ENCODE measurements around the gene CABS1.

Gene CABS1

DNA sequence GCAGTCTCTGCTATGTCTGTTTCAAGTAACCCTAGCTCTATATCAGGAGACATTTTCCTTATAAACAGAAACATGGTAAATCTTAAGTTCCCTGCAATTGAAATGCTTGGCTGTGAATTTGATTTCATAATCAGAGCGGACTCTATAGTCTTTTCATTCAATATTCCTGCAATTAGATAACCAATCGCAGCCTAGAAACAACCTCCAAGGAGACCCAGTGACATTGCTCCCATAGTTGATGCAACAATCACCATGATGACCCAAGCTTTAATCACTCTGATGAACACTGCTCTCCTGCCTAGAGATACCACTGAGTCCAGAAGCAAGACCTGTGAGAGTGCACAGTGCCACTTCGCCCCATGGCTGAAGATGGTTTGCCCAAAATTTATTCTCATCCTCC lies at the start of gene CABS1:
CABS1 (plus strand) TSS at position 301 of the 400 bp plus-strand sequence; CDS start at position 360, 59 bp downstream.
- no peak for DNase-seq (ENCODE audit: low read depth in 3 of 3)

DNA sequence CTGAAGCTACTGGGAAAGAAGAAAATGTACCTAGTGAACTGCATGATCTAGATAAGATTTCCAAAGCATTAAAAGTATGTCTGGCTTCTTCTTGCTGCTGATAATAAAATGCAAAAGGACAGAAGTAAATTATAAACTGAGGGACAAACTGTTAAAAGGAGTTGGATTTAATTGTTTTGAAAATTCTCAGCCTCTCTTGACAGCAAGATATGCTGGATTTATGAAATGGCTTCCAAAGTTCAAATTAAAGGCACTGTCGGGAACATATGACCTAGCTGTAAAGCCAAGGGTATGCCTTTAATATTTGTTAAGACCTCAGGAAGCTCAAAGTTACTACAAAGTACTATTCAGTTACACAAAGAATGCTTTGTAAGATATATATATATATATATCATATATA lies 46.1 kb upstream of the CABS1 start:
- DNase-seq (ENCODE audit: low read depth in 3 of 3), result no peak

DNA sequence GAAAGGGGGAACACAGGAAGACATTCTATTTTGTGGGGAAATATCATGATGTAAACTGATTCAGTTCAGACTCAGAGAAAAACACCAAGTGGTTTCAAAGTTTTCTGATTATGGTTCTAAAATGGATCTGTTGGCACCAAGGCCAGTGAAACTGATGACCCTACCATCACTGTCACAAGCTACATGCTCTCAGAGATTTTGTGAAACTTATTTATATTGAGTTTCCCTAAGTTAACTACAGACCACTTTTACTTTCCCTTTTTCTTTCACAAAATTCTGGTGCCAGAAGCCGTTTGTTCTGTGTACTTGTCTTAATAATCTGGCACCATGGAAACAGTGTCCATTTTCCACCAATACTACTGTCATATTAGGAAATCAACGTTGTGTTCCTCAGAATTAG lies 43.4 kb upstream of the CABS1 start:
- no peak for DNase-seq (ENCODE audit: low read depth in 3 of 3)

DNA sequence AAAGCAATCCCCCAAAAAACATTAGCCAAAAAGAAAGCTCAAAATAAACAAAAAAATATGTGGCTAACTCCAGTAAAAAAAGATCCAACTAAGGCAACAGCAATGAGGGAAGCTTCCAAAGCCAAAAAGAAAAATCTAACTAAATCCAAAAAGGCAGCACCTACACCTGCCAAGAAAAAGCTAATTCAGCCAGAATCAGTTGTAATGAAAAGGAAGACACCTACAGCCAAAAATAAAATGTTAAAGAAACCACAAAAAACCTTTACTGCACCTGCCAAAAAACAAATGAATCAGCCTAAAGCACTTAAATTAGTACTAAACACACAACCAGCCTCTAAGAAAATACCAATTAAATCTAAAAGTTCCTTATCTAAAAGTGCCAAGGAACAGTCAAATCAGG lies 37.2 kb upstream of the CABS1 start:
- DNase-seq (ENCODE audit: low read depth in 3 of 3), result no peak

DNA sequence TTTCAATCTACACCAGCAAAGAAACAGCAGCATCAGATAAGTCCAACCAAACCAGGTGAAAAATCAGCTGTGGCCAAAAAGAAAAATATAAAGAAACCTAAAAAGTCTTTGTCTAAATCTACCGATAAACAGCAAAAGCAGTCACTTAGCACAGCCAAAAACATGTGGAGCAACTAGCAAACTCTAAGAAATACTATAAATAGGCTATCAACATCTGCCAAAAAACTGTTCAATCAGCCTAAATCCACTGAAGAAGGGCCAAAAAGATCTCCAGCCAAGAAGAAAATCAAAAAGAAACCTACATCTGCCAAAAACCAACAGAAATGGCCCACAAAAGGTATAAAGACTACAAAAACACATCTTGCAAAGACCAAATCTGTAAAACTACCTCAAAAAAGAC lies 36.7 kb upstream of the CABS1 start:
- DNase-seq (ENCODE audit: low read depth in 3 of 3), result no peak

DNA sequence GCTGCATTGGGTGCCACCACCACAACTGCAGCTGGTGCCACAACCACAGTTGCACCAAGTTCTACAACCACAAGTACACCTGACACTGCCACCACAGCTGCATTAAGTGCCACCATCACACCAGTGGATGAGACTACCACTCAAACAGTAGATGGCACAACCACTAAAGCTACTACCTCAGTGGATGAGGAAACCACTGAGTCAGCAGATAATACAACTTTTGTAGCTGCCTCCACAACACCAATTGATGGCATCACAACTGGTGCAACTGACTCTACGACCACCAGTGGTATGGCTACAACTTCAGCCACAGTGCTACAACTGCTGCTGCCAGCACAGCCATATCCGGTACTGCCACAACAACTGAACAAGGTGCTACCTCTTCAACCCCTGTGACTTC lies 35.1 kb upstream of the CABS1 start:
- no peak for DNase-seq (ENCODE audit: low read depth in 3 of 3)

DNA sequence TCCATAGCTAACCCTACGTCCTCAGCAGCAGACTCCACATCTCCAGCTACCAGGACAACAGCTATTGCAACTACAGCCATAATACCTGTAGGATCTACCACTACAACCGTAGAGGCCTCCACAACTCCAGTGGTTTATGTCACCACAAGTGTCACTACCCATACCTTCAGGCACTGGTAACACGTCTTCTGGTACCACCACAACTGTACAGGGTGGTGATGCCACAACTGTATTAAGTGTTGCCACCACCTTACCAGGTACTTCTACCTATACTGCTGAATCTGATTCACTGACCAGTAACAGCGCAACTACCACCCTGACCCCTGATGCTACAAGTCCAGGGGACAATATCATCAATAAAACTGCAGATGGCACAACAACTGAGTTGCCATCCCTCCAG lies 34.6 kb upstream of the CABS1 start:
- no peak for DNase-seq (ENCODE audit: low read depth in 3 of 3)

DNA sequence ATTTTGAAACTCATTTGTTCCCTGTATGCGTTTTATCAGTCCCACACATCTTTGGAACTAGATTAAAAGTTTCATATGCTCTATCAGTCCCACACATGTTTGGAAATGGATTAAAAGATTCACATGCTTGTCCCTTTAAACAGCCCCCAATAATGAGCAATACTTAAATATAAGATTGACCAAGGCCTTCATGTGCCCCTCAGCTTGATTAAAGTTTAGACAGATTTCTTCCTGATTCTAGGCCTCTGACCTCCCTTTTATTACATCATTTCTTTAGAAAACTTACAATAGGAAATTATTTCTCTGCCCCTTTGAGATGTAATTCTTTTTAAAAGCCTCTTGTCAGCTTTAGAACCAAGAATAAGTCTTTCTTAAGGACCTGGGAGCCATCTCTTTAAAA lies 31.7 kb upstream of the CABS1 start:
- DNase-seq (ENCODE audit: low read depth in 3 of 3), result no peak

DNA sequence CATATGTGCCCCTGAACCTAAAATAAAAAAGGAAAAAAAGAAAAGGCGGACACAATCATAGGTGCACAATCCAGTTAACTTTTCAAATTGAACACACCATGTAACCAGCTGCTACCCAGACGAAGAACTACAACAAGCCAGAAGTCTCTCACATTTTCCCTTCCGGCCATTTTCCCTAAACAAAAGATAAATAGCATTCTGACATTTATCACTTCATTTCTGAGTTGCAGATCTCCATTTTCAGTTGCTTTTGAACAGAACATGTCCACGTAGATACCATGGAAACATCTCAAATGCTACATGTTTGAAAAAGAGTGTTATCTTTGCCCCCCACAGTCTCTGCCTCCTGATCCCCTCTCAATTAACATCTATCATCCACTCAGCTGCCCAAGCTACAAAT lies 29.2 kb upstream of the CABS1 start:
- DNase-seq (ENCODE audit: low read depth in 3 of 3), result no peak

DNA sequence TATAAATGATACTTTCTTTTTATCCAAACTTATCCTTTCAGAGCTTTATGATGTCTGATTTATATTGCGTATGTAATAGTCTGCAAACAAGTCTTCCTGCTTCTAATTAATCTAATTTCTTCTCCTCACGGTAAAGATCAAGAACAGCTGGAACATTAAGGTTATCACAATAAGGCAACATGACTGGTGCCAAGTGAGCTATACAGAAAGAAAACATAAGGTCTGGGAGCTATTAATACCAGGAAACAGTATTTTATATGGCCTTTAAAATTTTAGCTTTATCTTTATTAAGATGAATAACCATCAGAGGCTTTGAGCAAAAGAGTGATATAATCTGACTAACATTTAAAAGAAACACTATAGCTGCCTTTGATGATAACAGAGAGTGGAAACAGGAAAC lies 28.7 kb upstream of the CABS1 start:
- no peak for DNase-seq (ENCODE audit: low read depth in 3 of 3)

DNA sequence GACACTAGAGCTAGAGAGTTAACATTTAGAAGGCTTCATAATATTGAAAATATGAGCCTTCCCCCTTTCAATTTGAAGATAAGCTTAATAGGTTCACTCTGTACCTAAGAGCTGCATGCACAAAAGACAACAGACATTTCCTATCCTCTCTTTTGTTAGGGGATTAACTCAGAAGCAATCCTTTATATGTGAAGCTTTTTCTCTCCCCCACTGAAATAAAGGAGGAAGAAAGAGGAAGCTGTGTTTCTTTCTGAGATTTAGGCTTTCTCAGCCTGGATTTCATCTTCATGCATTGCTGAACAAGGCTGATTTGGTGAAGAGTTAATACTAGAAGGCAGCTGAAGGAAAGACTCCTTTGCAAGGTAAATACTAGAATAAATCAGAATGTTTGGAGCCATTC lies 21.0 kb upstream of the CABS1 start:
- DNase-seq (ENCODE audit: low read depth in 3 of 3), result no peak

DNA sequence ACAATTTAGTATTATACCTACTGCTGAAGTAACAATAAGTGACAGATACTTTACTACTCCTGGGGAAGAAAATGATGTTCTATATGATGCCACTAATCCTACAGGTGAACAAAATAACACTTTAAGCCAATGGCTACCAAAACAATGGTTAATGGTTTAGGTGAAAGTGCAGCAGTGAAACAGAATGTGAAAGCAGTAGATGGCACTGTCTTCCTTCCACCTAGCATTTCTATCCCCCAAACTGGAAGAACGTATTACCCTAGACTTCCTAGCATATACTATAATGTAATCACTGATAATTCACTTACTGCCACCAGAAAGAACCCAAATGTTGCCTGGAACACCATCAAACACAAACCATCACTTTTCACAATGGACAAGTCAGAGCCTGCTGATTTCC lies 18.9 kb upstream of the CABS1 start:
- no peak for DNase-seq (ENCODE audit: low read depth in 3 of 3)

DNA sequence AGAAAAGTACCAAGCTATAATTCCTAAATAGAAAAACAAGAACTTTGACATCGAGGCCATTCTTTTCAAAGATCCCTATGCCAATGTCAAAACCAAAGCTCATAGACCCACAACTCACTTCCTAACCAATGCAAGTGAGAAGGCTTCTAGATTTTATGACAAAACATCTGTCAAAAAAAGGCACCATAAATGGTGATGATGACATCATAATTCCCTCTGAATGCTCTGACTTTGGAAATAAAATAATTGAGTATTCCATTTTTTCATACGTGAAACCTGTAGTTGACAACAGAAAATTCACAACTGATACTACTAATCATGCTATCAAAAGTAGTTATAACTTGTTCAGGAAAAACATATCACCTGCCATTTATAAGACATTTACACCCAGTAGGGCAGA lies 8.7 kb upstream of the CABS1 start:
- no peak for DNase-seq (ENCODE audit: low read depth in 3 of 3)

DNA sequence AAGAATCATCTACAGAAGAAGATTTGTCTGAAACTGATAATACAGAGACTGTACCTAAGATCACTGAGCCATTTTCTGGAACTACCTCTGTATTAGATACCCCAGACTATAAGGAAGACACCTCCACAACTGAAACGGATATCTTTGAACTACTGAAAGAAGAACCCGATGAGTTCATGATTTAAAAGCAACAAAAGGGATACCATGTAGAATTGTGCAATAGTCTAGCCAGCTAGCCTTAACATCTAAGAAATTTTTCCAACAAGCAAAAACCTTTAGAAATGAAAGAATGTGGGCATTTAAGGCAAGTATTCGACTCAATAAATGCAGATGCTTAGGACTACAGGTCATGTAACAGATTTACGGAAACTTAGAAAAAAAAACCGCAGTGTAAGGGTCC lies 1.3 kb downstream of the CABS1 start:
- no peak for DNase-seq (ENCODE audit: low read depth in 3 of 3)

DNA sequence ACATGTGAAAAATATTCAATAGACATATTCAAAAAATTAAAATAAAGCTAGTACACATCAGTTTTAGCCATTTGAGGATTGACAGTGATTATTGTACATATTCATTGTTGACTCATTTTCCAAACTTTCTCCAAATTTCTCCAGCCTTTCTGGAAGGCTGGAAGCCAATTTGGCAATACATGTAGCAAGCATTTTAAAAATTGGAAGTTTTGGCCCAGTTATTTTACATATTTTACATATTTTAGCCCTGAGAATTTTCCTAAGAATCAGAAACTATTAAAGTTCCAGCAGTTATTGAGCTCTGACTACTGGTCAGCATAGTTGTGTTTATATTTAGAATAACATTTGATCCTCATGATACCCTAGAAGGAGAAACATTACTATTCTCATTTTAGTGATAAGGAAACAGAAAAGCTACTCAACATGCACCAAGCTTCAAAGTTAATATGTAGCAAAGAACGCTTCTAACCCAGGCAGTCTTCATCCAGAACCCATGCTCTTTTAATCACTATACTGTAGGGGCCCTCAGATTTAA lies 3.2 kb downstream of the CABS1 start:
- no peak for DNase-seq (ENCODE audit: low read depth in 3 of 3)

DNA sequence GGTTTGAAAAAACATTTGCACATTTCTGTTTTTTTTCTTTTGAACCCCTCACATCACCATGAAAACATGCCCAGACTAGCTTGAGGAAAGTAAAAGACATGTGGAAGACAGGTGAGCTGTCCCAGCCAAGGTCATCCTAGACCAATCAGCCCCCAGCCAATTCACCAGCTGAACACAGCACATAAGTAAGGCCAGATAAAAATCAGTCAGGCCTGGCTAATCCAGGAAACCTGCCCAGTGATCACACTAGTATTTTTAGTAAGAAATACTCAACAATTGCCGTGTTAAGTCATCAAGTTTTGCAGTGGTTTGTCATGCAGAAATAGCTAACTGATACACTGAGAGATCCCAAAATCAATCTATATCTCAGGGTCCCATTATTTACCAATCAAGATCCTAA lies 21.4 kb downstream of the CABS1 start:
- DNase-seq (ENCODE audit: low read depth in 3 of 3), result no peak

DNA sequence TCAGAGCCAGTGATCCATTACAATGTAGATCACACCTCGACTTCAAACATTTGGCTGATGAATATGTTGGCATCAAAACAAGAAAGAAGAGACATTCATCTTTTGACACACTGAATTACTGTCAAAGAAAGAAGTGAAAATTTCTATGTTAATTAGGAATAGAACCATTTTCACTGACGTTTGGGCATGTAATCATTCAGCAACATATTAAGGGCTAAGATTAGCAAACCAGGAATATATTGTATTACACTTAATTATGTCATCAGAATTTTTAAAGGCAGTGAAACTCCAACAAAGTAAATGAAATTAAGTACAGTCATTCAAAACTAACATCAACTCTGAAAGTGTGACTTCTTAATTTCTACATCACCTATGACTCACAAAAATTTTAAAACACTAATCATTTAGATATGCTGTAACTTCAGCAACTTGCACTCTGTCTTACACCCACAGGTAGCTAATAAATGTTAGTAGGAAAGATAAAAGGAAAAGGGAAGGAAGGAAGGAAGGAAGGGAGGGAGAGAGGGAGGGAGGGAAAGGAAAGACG lies 24.4 kb downstream of the CABS1 start:
- no peak for DNase-seq (ENCODE audit: low read depth in 3 of 3)

DNA sequence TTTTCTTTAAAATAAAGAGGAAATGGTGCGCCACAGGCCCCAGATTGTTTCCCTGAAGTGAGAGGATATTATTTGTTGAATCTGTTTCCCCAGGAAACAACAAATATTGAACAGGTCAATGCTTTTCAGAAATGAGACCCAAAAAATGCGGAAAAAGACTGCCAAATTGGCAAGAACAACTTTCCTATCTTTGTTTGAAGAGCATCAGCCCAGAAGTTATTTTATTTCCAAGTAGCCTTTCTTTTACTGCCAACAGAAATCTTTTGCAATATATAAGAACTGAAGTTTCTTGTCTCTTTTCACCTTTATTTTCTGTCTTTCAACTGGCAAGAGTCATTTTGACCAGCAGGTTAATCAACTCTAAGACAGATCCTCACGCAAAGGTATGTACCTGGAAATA lies 25.7 kb downstream of the CABS1 start, which contains the start of gene SMR3A:
SMR3A (plus strand) TSS at position 301 of the 400 bp plus-strand sequence. CDS start 1,356 bp downstream, outside the sequence.
- no peak for DNase-seq (ENCODE audit: low read depth in 3 of 3)

DNA sequence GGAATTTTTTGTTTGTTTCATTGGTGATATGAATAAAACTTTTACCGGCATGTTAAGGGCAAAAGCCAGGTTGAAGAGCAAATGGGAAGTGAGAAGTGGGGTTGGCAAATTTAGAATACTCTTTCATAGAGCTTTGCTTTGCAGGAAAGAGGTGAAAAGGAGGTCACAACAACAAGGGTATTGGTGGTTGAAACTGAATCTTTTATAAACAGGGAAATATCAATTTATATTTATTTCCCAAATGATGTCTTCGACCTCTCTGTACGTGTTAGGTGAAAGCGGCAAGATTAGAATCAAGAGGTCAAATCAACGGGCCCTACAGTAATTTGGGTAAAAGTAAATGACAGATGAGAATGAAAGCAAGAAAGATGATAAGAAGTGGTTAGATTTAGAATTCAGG lies 29.2 kb downstream of the CABS1 start:
- no peak for DNase-seq (ENCODE audit: low read depth in 3 of 3)

DNA sequence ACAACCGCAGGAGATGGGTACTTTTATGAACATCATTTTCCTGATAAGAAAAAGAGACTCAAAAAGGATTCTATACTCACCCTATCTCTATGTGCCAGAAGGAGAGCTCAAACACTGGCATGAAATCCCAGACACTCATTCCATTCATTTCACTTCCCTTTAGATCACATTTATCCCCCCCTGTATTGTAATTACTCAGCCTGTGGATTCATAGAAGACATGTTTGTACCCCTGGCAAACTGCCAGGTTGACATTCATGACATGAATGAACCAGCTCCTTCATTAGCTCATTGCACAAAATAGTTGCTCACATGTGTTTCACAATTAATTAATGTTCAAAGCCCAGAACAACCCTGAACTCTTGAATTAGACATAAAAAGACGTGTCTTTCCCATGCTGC lies 30.7 kb downstream of the CABS1 start:
- no peak for DNase-seq (ENCODE audit: low read depth in 3 of 3)

DNA sequence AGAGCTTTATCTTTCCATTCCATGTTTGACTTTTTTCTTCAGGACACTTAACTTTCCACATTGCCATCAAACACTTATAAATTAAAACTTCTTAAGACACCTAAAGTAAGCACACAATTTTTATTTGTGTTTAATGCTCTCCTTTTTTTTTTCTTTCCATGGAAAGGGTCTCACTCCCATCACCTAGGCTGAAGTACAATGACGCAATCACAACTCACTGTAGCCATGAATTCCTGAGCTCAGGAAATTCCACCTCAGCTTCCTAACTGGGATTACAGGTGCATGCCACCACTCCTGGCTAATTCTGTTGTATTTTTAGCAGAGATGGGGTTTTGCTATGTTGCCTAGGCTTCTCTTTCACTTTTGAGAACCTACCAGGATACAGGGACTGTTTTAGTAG lies 33.0 kb downstream of the CABS1 start:
- DNase-seq (ENCODE audit: low read depth in 3 of 3), result no peak

DNA sequence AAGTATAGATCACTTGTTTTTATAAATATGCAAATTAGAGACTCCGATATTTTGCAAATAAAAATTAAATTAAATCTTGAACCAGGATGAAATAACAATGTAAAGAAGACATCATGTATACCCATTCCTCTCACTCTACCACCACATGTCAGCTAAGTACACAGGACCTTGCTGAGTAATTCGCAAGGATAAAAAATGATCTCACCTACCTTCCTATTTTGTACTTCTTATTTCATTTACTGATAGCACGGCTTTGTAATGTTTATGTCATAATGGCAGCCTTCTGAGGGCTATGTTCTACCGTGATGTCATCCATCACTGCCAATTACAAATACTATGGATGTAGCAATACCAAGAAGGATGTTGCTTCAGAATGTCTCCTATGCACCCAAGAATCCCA lies 37.2 kb downstream of the CABS1 start:
- DNase-seq (ENCODE audit: low read depth in 3 of 3), result no peak

DNA sequence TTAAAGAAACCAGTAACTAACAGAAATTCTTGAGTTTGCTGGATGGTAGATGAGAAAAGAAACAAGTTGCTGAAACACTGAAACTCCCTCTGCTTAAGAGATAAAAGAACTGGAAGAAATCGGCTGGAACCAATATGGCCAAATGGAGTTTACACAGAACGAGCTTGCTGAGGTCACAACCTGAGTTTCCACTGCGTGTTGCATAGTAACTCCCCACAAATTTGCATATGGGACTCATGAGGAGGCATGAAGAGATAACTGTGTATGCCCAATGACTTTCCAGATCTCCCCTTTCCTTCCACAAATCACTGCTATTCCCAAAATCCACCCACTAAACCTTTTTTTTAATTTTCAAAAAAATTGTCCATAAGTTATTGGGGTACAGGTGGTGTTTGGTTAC lies 38.0 kb downstream of the CABS1 start:
- no peak for DNase-seq (ENCODE audit: low read depth in 3 of 3)

DNA sequence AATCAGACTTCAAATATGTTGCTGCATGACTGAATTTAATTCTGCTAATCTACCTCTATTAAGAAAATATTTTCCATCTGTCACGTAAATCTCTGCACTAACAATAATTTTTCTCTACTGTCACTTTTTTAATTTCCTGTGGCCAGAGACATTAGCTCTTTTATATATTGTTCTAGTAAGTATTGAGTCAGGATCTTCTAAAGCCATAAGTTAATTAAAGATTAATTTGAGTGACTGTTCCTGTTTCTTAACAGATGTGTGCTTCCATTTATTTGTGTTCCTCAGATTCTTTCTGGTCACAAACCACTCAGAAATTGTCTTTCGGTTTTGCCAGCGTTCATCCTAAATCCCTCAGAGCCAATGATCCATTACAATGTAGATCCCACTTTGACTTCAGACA lies 45.8 kb downstream of the CABS1 start:
- DNase-seq (ENCODE audit: low read depth in 3 of 3), result no peak
